ENCODE data around the gene ATP1A4. TPM values are rescaled to one million over a fixed set of nuclear protein-coding genes. Genes with fewer than 3 reads are reported as not detected.

The ATP1A4 gene
- total RNA-seq, 1 donor = not detected

GRCh38 chr1:160227561-160227960, 76.2 kb downstream of the ATP1A4 start:
- H3K4me3 ChIP-seq (ENCODE audit: low read depth, low read length) = no peak overlapping the region
- TF ChIP-seq CTCF (IDR thresholded peaks at IDR 0.05; ENCODE audit: insufficient read depth, low read length) = no peak
- no peak for DNase-seq (ENCODE audit: low read depth)

- no peak overlapping the region for H3K4me3 ChIP-seq (ENCODE audit: low read depth, low read length)
- DNase-seq (ENCODE audit: low read depth) = no peak
- no peak for TF ChIP-seq CTCF (IDR thresholded peaks at IDR 0.05; ENCODE audit: insufficient read depth, low read length)
These were observed 77.0 kb downstream of the ATP1A4 start for GRCh38 chr1:160228431-160228830.

- no peak overlapping the region for H3K4me3 ChIP-seq (ENCODE audit: low read depth, low read length)
- no peak for TF ChIP-seq CTCF (IDR thresholded peaks at IDR 0.05; ENCODE audit: insufficient read depth, low read length)
- no peak for DNase-seq (ENCODE audit: low read depth)
These were observed 81.5 kb downstream of the ATP1A4 start for GRCh38 chr1:160232911-160233310.

Other genes starting within 250 kb of the ATP1A4 start
- 62.4 and 228 TPM in 2 replicates for gene TAGLN2, start 226.1 kb upstream of the ATP1A4 start, total RNA-seq (ENCODE audit: low replicate concordance)
- gene IGSF9, start 206.0 kb upstream of the ATP1A4 start, total RNA-seq (ENCODE audit: low replicate concordance) = 2.0 TPM in 1 of 2 replicates, not detected in the other
- gene SLAMF9, start 197.4 kb upstream of the ATP1A4 start, total RNA-seq (ENCODE audit: low replicate concordance) = not detected in 2 replicates
- 3.3 and 7.7 TPM in 2 replicates for gene PIGM, start 119.6 kb upstream of the ATP1A4 start, total RNA-seq (ENCODE audit: low replicate concordance)
- gene KCNJ10, start 81.4 kb upstream of the ATP1A4 start, total RNA-seq (ENCODE audit: low replicate concordance) = not detected in 2 replicates
- gene KCNJ9, start 70.1 kb upstream of the ATP1A4 start, total RNA-seq (ENCODE audit: low replicate concordance) = 0.08 TPM in 1 of 2 replicates, not detected in the other
- gene IGSF8, start 53.0 kb upstream of the ATP1A4 start, total RNA-seq (ENCODE audit: low replicate concordance) = 10.1 and 10.8 TPM in 2 replicates
- 0.27 TPM in 1 of 2 replicates, not detected in the other for gene ATP1A2, start 35.8 kb upstream of the ATP1A4 start, total RNA-seq (ENCODE audit: low replicate concordance)
- gene CASQ1, start 39.0 kb downstream of the ATP1A4 start, total RNA-seq (ENCODE audit: low replicate concordance) = 0.18 TPM in 1 of 2 replicates, not detected in the other
- gene PEA15, start 53.8 kb downstream of the ATP1A4 start, total RNA-seq (ENCODE audit: low replicate concordance) = 72.1 and 224 TPM in 2 replicates
- gene DCAF8, start 110.9 kb downstream of the ATP1A4 start, total RNA-seq (ENCODE audit: low replicate concordance) = 63.0 and 76.6 TPM in 2 replicates
- 39.1 and 55.1 TPM in 2 replicates for gene PEX19, start 133.5 kb downstream of the ATP1A4 start, total RNA-seq (ENCODE audit: low replicate concordance)
- gene COPA, start 191.6 kb downstream of the ATP1A4 start, total RNA-seq (ENCODE audit: low replicate concordance) = 220 and 248 TPM in 2 replicates
- 60.6 and 79.3 TPM in 2 replicates for gene NCSTN, start 191.8 kb downstream of the ATP1A4 start, total RNA-seq (ENCODE audit: low replicate concordance)
- gene NHLH1, start 215.5 kb downstream of the ATP1A4 start, total RNA-seq (ENCODE audit: low replicate concordance) = not detected in 2 replicates
- gene VANGL2, start 249.0 kb downstream of the ATP1A4 start, total RNA-seq (ENCODE audit: low replicate concordance) = not detected in 2 replicates

Data from fibroblast of the aortic adventitia (primary cell).